HG03558 (cell line): ENCODE data around the gene DAP.
"Not testable (repeated sequence)": the region's sequence is repeated elsewhere in the genome, so short reads cannot be mapped to it uniquely, and the experiment has no call there.

Experiments
- ATAC-seq: cut with Tn5 transposase; IDR thresholded peaks from one replicate; pipeline ENCODE4 v1.9.1; 2021; ENCODE audit warnings: moderate number of reproducible peaks; ENCODE audit not compliant: unreplicated experiment; ENCODE audit errors: extremely low read depth

The DAP gene

GRCh38 chr5:10637944-10638343, 123.1 kb downstream of the DAP start:
- no peak for ATAC-seq

DNA sequence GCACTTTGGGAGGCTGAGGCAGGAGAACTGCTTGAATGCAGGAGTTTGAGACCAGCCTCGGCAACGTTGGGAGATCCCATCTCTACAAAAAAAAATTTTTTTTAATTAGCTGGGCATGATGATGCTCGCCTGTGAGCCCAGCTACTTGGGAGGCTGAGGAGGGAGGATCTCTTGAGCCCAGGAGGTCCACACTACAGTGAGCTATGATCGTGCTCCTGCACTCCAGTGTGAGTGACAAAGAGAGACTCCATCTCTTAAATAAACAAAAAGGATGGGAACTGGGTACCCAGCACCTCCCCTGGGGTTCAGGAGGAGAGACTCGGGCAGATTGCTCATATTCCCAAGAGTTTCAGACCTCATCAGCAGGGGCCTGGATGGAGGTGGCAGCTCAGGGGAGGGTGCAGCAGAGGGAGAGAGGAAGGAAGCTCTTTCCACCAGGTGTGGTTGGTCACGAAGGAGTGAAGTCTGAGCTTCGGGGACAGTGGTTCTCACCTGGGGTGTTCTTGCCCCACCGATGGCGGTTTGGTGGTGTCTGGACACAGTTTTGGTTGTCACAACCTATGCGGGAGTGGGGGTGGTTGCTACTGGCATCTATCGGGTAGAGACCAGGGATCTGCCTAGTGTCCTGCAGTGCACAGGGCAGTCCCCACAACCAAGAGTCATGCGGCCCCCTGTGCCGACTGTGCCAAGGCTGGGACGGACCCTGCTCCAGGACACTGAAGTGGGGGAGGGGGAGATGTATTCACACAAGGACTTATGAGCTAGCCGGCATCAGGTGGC, 124.5 kb downstream of the DAP start:
- no peak for ATAC-seq

GRCh38 chr5:10635867-10636350, 125.1 kb downstream of the DAP start:
- no peak for ATAC-seq

DNA sequence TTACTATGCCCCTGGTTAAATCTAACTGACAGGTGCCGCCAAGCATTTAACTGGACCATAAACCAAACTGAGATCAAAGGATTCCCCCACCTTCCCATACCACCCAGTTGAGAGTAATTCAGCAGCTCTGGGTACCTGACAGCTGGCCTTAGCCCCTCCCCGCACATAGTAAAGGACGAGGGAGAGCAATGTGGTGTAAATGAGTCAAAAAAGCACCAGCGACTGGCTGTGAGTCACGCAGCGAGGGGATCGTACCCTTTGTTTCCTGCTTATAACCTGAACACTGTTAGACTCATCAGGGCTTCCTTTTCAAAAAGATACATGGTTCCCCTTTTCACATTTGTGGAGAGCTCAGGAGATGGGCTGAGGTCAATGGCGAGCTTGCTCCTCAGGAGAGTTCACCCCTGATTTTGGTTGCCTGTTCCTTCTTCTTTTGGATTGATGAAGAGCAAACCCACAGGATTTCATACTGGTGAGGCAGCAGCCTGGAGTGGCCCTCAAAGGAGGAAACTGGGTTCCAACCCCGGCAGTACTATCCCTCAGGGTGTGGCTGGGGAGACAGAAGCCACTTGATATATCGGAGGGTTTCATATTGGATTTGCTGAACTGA, 125.7 kb downstream of the DAP start:
- peak; percentile 67 for ATAC-seq

DNA sequence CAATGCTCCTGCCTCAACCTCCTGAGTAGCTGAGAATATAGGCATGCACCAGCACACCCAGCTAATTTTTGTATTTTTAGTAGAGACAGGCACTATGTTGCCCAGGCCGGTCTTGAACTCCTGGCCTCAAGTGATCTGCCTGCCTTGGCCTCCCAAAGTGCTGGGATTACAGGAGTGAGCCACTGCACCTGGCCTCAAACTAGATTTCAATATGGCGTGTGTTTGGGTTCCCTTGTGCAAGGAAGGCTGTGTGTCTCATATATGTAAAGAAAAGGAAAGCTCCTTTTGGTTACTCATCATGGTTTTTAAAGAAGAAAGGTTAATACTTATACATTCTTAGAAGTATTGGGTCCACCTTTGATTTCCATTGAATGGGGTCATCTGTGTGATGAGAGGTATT, 126.5 kb downstream of the DAP start:
- ATAC-seq: no peak

DNA sequence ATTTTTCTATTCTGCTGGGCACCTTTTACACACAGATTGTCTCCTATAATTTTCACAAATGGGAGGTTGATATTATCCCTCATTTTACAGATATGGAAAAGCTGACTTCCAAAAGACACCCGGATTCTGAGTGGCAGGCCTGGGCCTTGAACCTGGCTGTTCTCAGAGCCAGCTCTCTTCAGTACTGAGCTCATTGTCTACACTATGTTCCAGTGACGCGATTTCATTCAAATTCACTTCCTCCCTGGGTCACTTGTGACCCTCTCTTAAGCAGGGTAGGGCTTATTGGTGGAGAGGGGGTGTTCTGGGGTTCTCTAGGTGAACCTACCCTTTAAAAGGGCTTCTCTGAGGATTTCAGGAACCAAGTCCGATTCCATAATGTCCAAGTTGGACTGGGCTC, 127.0 kb downstream of the DAP start:
- no peak for ATAC-seq

DNA sequence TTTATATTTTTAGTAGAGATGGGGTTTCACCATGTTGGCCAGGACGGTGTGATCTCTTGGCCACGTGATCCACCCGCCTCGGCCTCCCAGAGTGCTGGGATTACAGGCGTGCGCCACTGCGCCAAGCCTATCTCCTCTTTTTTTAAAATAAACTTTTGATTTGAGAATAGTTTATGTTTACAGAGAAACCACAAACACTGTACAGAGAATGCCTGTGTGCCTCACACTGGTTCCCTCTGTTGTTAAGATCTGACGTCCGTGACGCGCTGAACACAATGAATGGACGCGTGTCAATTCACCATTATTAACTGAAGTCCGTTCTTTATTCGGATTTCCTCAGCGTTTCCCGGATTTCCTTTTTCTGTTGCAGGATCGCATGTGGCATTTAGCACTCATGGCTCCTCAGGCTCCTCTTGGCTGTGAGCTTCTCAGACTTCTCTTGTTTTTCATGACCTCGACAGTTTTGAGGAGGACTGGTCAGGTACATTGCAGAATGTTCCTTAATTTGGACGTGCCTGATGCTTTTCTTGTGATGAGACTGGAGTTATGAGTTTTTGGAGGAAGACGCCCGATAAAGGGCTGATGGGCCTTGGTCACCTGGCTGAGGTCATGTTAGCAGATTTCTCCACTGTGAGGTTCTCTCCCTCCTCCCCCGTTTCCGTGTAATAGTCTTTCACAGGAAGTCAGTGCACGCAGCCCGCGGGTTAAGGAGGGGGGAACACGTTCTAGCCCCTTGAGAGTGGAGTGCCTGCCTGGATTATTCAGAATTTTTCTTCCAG, 127.6 kb downstream of the DAP start:
- no peak for ATAC-seq

GRCh38 chr5:10632110-10632761, 128.8 kb downstream of the DAP start:
- peak; percentile 15 for ATAC-seq

DNA sequence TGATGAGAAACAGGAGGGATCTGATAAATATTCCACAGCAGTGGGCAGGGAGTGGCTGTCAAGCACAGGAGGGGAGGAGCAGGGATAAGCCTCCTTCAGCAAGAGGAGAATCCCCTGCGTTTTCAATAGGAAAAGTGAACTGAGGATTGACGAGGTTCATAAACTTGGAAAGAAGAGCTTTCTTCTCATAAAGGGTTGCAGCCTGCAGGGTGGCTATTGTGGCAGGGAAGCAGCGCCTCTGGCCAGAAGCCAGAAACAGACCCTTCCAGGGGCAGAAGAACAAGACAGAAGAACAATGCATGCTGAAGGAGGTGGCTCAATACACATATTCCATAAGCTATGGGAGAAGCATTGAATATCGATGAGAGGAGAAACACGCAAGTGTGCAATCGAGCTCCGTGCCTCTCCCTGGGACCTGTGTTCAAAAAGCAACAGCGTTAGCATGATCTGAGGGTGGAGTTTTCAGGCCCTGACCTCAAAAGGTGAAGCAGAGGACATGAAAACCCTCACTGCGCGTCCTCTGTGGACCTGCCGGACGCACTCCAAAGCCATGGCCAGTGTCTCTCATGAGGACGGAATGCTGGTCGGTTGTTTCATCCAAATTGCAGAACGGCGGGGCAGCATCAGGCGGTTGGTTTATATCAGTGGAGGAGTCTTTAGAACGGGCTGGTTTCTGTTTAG, 129.6 kb downstream of the DAP start:
- no peak for ATAC-seq

DNA sequence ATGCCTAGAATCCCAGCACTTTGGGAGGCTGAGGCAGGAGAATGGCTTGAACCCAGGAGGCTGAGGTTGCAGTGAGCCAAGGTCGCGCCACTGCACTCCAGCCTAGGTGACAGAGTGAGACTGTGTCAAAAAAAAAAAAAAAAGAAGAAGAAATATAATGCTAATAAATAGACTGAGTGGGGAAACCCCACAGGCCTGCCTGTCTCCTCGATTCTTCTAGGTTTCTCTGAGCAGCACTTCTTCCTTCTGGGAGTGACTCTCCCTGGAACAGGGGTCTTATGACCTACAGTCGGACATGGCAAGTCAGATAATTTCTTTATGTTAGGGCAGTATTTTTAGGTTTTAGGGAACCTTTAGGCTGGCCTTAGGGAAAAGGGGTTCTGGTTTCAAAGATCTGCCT, 130.3 kb downstream of the DAP start:
- not testable (repeated sequence) for ATAC-seq

- no peak for ATAC-seq
These were observed 130.9 kb downstream of the DAP start for GRCh38 chr5:10630126-10630525.

GRCh38 chr5:10629682-10630081, 131.4 kb downstream of the DAP start:
- ATAC-seq: no peak
